GM06990 (cell line): Measurements from ENCODE around the gene ELOA.

Source experiments
- DNase-seq: peaks from one replicate; pipeline ENCODE4 v3.0.0-alpha.2; 2011; ENCODE audit not compliant: insufficient read length; ENCODE audit errors: extremely low read depth
- H3K27me3 ChIP-seq: replicated peaks from 2 replicates; pipeline ENCODE4 v1.6.0; 2011; ENCODE audit warnings: low read length; ENCODE audit not compliant: control insufficient read depth, insufficient read depth
- H3K36me3 ChIP-seq: 2 replicates; pipeline ENCODE4 v1.5.1; 2011; ENCODE audit warnings: low read length; ENCODE audit not compliant: control insufficient read depth, insufficient read depth
- H3K4me3 ChIP-seq: replicated peaks from 2 replicates; pipeline ENCODE4 v1.5.1; 2011; ENCODE audit warnings: low read depth, mild to moderate bottlenecking, control low read depth, low read length
- CTCF ChIP-seq: IDR thresholded peaks from 2 replicates; pipeline ENCODE4 v1.5.1; 2011; ENCODE audit warnings: low read length, control low read depth, mild to moderate bottlenecking, inconsistent platforms; ENCODE audit not compliant: insufficient read depth, poor library complexity, severe bottlenecking

ELOA gene

GRCh38 chr1:23698466-23698865 lies 44.8 kb upstream of the ELOA start:
- H3K4me3 ChIP-seq: no peak overlapping the region
- TF ChIP-seq CTCF: no peak
- peaks cover 34% of the 10 kb centered on the region for H3K36me3 ChIP-seq
- DNase-seq: no peak
- H3K27me3 ChIP-seq: no peaks in the 10 kb centered on the region

- DNase-seq: no peak
- TF ChIP-seq CTCF: no peak
- Histone ChIP-seq H3K27me3 (no peaks in the 10 kb centered on the region), H3K4me3 (no peak overlapping the region), H3K36me3 (peaks cover 34% of the 10 kb centered on the region)
Measured at GRCh38 chr1:23699280-23700179, 43.7 kb upstream of the ELOA start.

GRCh38 chr1:23701310-23701709 lies 42.0 kb upstream of the ELOA start:
- DNase-seq: no peak
- no peak for TF ChIP-seq CTCF
- Histone ChIP-seq H3K27me3 (no peaks in the 10 kb centered on the region), H3K36me3 (peaks cover 23% of the 10 kb centered on the region), H3K4me3 (no peak overlapping the region)

- no peak for DNase-seq
- TF ChIP-seq CTCF: no peak
- Histone ChIP-seq H3K4me3 (no peak overlapping the region), H3K36me3 (peaks cover 20% of the 10 kb centered on the region), H3K27me3 (no peaks in the 10 kb centered on the region)
Measured at GRCh38 chr1:23701996-23702395, 41.3 kb upstream of the ELOA start.

GRCh38 chr1:23704834-23705495 lies 38.3 kb upstream of the ELOA start:
- Histone ChIP-seq H3K36me3 (peaks cover 14% of the 10 kb centered on the region), H3K4me3 (no peak overlapping the region), H3K27me3 (no peaks in the 10 kb centered on the region)
- no peak for DNase-seq
- no peak for TF ChIP-seq CTCF
